Measurements from ENCODE around the gene ZIC4.

GRCh38 chr3:147379651-147380050 is 26.7 kb downstream of the ZIC4 start:
- TF ChIP-seq, protein P1, sequence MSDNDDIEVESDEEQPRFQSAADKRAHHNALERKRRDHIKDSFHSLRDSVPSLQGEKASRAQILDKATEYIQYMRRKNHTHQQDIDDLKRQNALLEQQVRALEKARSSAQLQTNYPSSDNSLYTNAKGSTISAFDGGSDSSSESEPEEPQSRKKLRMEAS (IDR thresholded peaks at IDR 0.05), result no peak
- TF ChIP-seq, protein P2, sequence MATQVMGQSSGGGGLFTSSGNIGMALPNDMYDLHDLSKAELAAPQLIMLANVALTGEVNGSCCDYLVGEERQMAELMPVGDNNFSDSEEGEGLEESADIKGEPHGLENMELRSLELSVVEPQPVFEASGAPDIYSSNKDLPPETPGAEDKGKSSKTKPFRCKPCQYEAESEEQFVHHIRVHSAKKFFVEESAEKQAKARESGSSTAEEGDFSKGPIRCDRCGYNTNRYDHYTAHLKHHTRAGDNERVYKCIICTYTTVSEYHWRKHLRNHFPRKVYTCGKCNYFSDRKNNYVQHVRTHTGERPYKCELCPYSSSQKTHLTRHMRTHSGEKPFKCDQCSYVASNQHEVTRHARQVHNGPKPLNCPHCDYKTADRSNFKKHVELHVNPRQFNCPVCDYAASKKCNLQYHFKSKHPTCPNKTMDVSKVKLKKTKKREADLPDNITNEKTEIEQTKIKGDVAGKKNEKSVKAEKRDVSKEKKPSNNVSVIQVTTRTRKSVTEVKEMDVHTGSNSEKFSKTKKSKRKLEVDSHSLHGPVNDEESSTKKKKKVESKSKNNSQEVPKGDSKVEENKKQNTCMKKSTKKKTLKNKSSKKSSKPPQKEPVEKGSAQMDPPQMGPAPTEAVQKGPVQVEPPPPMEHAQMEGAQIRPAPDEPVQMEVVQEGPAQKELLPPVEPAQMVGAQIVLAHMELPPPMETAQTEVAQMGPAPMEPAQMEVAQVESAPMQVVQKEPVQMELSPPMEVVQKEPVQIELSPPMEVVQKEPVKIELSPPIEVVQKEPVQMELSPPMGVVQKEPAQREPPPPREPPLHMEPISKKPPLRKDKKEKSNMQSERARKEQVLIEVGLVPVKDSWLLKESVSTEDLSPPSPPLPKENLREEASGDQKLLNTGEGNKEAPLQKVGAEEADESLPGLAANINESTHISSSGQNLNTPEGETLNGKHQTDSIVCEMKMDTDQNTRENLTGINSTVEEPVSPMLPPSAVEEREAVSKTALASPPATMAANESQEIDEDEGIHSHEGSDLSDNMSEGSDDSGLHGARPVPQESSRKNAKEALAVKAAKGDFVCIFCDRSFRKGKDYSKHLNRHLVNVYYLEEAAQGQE (IDR thresholded peaks at IDR 0.05; ENCODE audit: low read depth), result no peak
- TF ChIP-seq USF1 (IDR thresholded peaks at IDR 0.05) (no peak), EP300 (IDR thresholded peaks at IDR 0.05; ENCODE audit: borderline replicate concordance) (no peak), TCF12 (IDR thresholded peaks at IDR 0.05; ENCODE audit: low read depth) (no peak), CEBPB (IDR thresholded peaks at IDR 0.05) (no peak), RAD21 (IDR thresholded peaks at IDR 0.05; ENCODE audit: low read depth) (no peak), EGR1 (IDR thresholded peaks at IDR 0.05) (no peak), FOXM1 (IDR thresholded peaks at IDR 0.05; ENCODE audit: borderline replicate concordance, low read depth) (no peak)
